ENCODE results near the gene CCDC157.

- TF ChIP-seq EP300 (IDR thresholded peaks at IDR 0.05; ENCODE audit: low read depth) = no peak
- TF ChIP-seq CTCF (IDR thresholded peaks at IDR 0.05) = no peak
These were observed 56.2 kb downstream of the CCDC157 start for GRCh38 chr22:30413001-30413400.

All from transverse colon (tissue), 3 donors.